OCI-LY7 (cell line): ENCODE data around the gene SH2D3A. TPM values are rescaled to one million over a fixed set of nuclear protein-coding genes. Genes with fewer than 3 reads are reported as not detected.

Experiments used
- BruUV-seq: library from RNA; stranded (reverse); fragments of 400-500 nt; replicated peaks from 2 replicates; lab custom pipeline; 2021; lab: Mats Ljungman, UMichigan
- CTCF ChIA-PET: fragments of 300-600 bp; sonication (Branson Sonifier 250); formaldehyde crosslinking; loops from one replicate; lab custom pipeline; 2022; ENCODE audit warnings: antibody characterized with exemption; ENCODE audit not compliant: unreplicated experiment; lab: Charles Lee
- POLR2A ChIA-PET: fragments of 300-600 bp; sonication (Branson Sonifier 250); formaldehyde crosslinking; loops from one replicate; lab custom pipeline; 2022; ENCODE audit warnings: antibody characterized with exemption; lab: Charles Lee
- DNase-seq: peaks from one replicate; pipeline ENCODE4 v3.0.0-alpha.2; 2015; ENCODE audit warnings: low spot score
- H2AFZ ChIP-seq: fragments of 200-600 bp; sonication (generic), shearing (Covaris generic); 2 replicates; pipeline ENCODE4 v1.6.1; 2014; ENCODE audit warnings: mild to moderate bottlenecking, antibody characterized with exemption, low read length, moderate library complexity
- H3K27ac ChIP-seq: fragments of 200-600 bp; sonication (generic); 2 replicates; pipeline ENCODE4 v1.5.1; 2014; ENCODE audit warnings: mixed run types, low read depth, mild to moderate bottlenecking, moderate library complexity, low read length, inconsistent platforms; ENCODE audit not compliant: poor library complexity, severe bottlenecking
- H3K36me3 ChIP-seq: fragments of 200-600 bp; sonication (generic); 2 replicates; pipeline ENCODE4 v1.6.1; 2014; ENCODE audit warnings: mild to moderate bottlenecking, antibody characterized with exemption, low read length, moderate library complexity, mixed read lengths; ENCODE audit not compliant: insufficient read depth
- H3K4me1 ChIP-seq: fragments of 200-600 bp; sonication (generic); 2 replicates; pipeline ENCODE4 v1.5.1; 2014; ENCODE audit warnings: mild to moderate bottlenecking, low read length; ENCODE audit not compliant: insufficient read depth, poor library complexity, severe bottlenecking
- H3K4me2 ChIP-seq: fragments of 200-600 bp; sonication (generic); 2 replicates; pipeline ENCODE4 v1.6.1; 2014; ENCODE audit warnings: mild to moderate bottlenecking, low read length
- H3K4me3 ChIP-seq: fragments of 200-600 bp; sonication (generic); 2 replicates; pipeline ENCODE4 v1.5.1; 2014; ENCODE audit warnings: mild to moderate bottlenecking, low read depth, low read length; ENCODE audit not compliant: poor library complexity, severe bottlenecking
- H3K79me2 ChIP-seq: fragments of 200-600 bp; sonication (generic); 2 replicates; pipeline ENCODE4 v1.6.1; 2016; ENCODE audit warnings: low read depth, mild to moderate bottlenecking, low read length, moderate library complexity, mixed read lengths; ENCODE audit not compliant: insufficient read depth
- H3K9me2 ChIP-seq: fragments of 200-600 bp; sonication (generic); 2 replicates; pipeline ENCODE4 v1.6.1; 2016; ENCODE audit warnings: mild to moderate bottlenecking, low read length, mixed read lengths; ENCODE audit not compliant: insufficient read depth
- H3K9me3 ChIP-seq: fragments of 200-600 bp; sonication (generic); 2 replicates; pipeline ENCODE4 v1.6.1; 2014; ENCODE audit warnings: mild to moderate bottlenecking, mixed run types, low read length, mixed read lengths
- H4K20me1 ChIP-seq: fragments of 200-600 bp; sonication (generic); 2 replicates; pipeline ENCODE4 v1.6.1; 2014; ENCODE audit warnings: mild to moderate bottlenecking, antibody characterized with exemption, low read length, moderate library complexity, mixed read lengths; ENCODE audit not compliant: insufficient read depth
- CTCF ChIP-seq: fragments of 200-600 bp; sonication (generic); conservative IDR thresholded peaks from 2 replicates; pipeline ENCODE4 v1.5.1; 2014; ENCODE audit warnings: mild to moderate bottlenecking, antibody characterized with exemption, low read length, moderate library complexity, mixed read lengths
- EZH2phosphoT487 ChIP-seq: fragments of 200-600 bp; sonication (generic); IDR thresholded peaks from 2 replicates; pipeline ENCODE4 v1.6.1; 2018; ENCODE audit warnings: low read depth, borderline replicate concordance, mild to moderate bottlenecking, mixed run types, antibody characterized with exemption, low read length, moderate library complexity, mixed read lengths
- intact Hi-C: fragments of 100-400 bp; cut with micrococcal nuclease; formaldehyde crosslinking; loops from one replicate; pipeline ENCODE4 v1.10.0; 2022; ENCODE audit not compliant: unreplicated experiment
- total RNA-seq, 2 experiments: library from RNA; depleted of rRNA in 1 of 2; stranded (reverse); fragments of >200 nt in 1 of 2; shearing (Covaris generic) in 1 of 2; gene quantifications; 2 replicates each; pipeline ENCODE4 v1.2.3, GENCODE V29; 2014 to 2022

Gene SH2D3A
- total RNA-seq, 2 experiments from 2014 or later, result 7.8 to 13.3 TPM

- Histone ChIP-seq H3K9me2 (no peaks in the 10 kb centered on the region), H3K9me3 (no peaks in the 10 kb centered on the region), H4K20me1 (no peaks in the 10 kb centered on the region), H3K4me1 (peaks cover 12% of the 10 kb centered on the region), H3K79me2 (no peaks in the 10 kb centered on the region), H3K36me3 (peaks cover 36% of the 10 kb centered on the region), H3K4me3 (no peak overlapping the region), H3K27ac (no peak overlapping the region), H2AFZ (no peak overlapping the region), H3K4me2 (no peak overlapping the region)
- no peak for DNase-seq
- CTCF ChIA-PET, result no interaction called here
- no peak for TF ChIP-seq EZH2phosphoT487
- no peak for TF ChIP-seq CTCF
- no TSS peak for BruUV-seq
- POLR2A ChIA-PET, result no interaction called here
- intact Hi-C loops, result no loop called here
These were observed 21.3 kb downstream of the SH2D3A start for GRCh38 chr19:6745965-6746364.

GRCh38 chr19:6744381-6745301, 22.6 kb downstream of the SH2D3A start:
- no peak overlapping the region for H2AFZ ChIP-seq
- H3K4me2 ChIP-seq, result no peak overlapping the region
- H3K27ac ChIP-seq, result no peak overlapping the region
- CTCF ChIA-PET, result no interaction called here
- H3K9me2 ChIP-seq, result no peaks in the 10 kb centered on the region
- POLR2A ChIA-PET, result interaction anchor here (0.5 kb wide), 1 partner anchor 119 kb away, joined by 3 read pairs; no protein-coding TSS in a partner anchor
- H3K4me3 ChIP-seq, result no peak overlapping the region
- intact Hi-C loops, result no loop called here
- H3K36me3 ChIP-seq, result peaks cover 26% of the 10 kb centered on the region
- BruUV-seq, result no TSS peak
- DNase-seq, result no peak
- peaks cover 25% of the 10 kb centered on the region for H3K4me1 ChIP-seq
- no peaks in the 10 kb centered on the region for H3K9me3 ChIP-seq
- TF ChIP-seq EZH2phosphoT487, result no peak
- TF ChIP-seq CTCF, result no peak
- H3K79me2 ChIP-seq, result no peaks in the 10 kb centered on the region
- no peaks in the 10 kb centered on the region for H4K20me1 ChIP-seq
